ENCODE data around the gene PZP. TPM values are rescaled to one million over a fixed set of nuclear protein-coding genes. Genes with fewer than 3 reads are reported as not detected.

The PZP gene
- total RNA-seq, 1 donor from 2014 or later = not detected

- FAIRE-seq (no peak), DNase-seq (ENCODE audit: low read depth) (no peak)
- H3K36me3 ChIP-seq (ENCODE audit: insufficient read depth, low read length) = no peaks in the 10 kb centered on the region
- Mint-ChIP-seq H3K36me3 (ENCODE audit: low read depth, unreplicated experiment) (no peaks in the 10 kb centered on the region), H3K27ac (ENCODE audit: unreplicated experiment) (no peak overlapping the region), H3K4me3 (ENCODE audit: unreplicated experiment) (no peak overlapping the region), H3K27me3 (ENCODE audit: low read depth, unreplicated experiment) (no peaks in the 10 kb centered on the region), H3K9me3 (ENCODE audit: unreplicated experiment) (no peaks in the 10 kb centered on the region), H3K4me1 (ENCODE audit: low read depth, unreplicated experiment) (peaks cover 6% of the 10 kb centered on the region)
- H4K20me1 ChIP-seq (ENCODE audit: insufficient read depth, low read length) = no peaks in the 10 kb centered on the region
- H3K4me3 ChIP-seq (ENCODE audit: insufficient read depth, low read depth, low read length) = no peak overlapping the region
- H3K4me2 ChIP-seq (ENCODE audit: low read length) = no peak overlapping the region
- H3K9me3 ChIP-seq (ENCODE audit: insufficient read depth, low read depth, low read length) = no peaks in the 10 kb centered on the region
- no peaks in the 10 kb centered on the region for H3K79me2 ChIP-seq (ENCODE audit: insufficient read depth, low read length)
- H3K27ac ChIP-seq (ENCODE audit: low read depth, low read length) = no peak overlapping the region
- no peaks in the 10 kb centered on the region for H3K4me1 ChIP-seq (ENCODE audit: insufficient read depth, low read length)
- H3K27me3 ChIP-seq (ENCODE audit: insufficient read depth, low read length) = no peaks in the 10 kb centered on the region
- no peak for TF ChIP-seq CTCF (IDR thresholded peaks at IDR 0.05; ENCODE audit: insufficient read depth, low read depth, low read length)
- no peak for TF ChIP-seq EZH2 (IDR thresholded peaks at IDR 0.05; ENCODE audit: insufficient read depth, low read length)
- H3K9ac ChIP-seq (ENCODE audit: low read length) = no peak overlapping the region
- H2AFZ ChIP-seq (ENCODE audit: low read depth, low read length) = no peak overlapping the region
These were observed 86.0 kb downstream of the PZP start for GRCh38 chr12:9122091-9122609.

DNA sequence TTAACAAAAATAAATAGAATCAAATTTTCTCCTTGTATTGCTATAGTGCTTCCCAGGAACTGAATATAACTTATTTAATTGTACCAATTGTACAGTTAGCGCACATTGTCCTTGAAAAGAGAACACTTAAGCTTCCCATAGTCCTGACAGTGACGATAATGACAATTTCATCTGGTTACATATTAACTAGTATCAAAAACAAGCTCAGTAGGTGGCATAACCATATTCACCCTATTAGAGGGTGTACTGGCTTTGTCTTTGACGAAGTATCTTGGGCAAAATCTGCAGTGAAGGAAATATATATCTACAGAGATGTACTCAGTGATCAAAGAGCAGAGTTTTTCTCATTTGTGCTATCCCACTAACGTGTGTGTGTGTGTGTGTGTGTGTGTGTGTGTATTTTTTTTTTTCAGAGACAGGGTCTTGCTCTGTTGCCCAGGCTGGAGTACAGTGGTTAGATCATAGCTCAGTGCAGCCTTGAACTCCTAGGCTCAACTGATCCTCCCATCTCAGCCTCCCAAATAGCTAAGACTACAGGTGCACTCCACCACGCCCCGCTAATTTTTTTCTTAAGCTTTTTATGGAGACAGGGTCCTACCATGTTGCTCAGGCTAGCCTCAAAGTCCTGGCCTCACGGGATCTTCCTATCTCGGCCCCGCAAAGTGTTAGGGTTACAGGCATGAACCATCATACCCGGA, 87.6 kb downstream of the PZP start:
- Mint-ChIP-seq H3K4me3 (ENCODE audit: unreplicated experiment) (no peak overlapping the region), H3K36me3 (ENCODE audit: low read depth, unreplicated experiment) (no peaks in the 10 kb centered on the region), H3K9me3 (ENCODE audit: unreplicated experiment) (no peaks in the 10 kb centered on the region), H3K4me1 (ENCODE audit: low read depth, unreplicated experiment) (peaks cover 14% of the 10 kb centered on the region), H3K27ac (ENCODE audit: unreplicated experiment) (no peak overlapping the region), H3K27me3 (ENCODE audit: low read depth, unreplicated experiment) (no peaks in the 10 kb centered on the region)
- TF ChIP-seq CTCF (IDR thresholded peaks at IDR 0.05; ENCODE audit: insufficient read depth, low read depth, low read length) = no peak
- TF ChIP-seq EZH2 (IDR thresholded peaks at IDR 0.05; ENCODE audit: insufficient read depth, low read length) = no peak
- FAIRE-seq (no peak), DNase-seq (ENCODE audit: low read depth) (no peak)
- H3K4me3 ChIP-seq (ENCODE audit: insufficient read depth, low read depth, low read length) = no peak overlapping the region
- no peak overlapping the region for H2AFZ ChIP-seq (ENCODE audit: low read depth, low read length)
- H3K79me2 ChIP-seq (ENCODE audit: insufficient read depth, low read length) = no peaks in the 10 kb centered on the region
- no peak overlapping the region for H3K9ac ChIP-seq (ENCODE audit: low read length)
- H3K4me2 ChIP-seq (ENCODE audit: low read length) = no peak overlapping the region
- no peaks in the 10 kb centered on the region for H3K27me3 ChIP-seq (ENCODE audit: insufficient read depth, low read length)
- H3K27ac ChIP-seq (ENCODE audit: low read depth, low read length) = no peak overlapping the region
- no peaks in the 10 kb centered on the region for H4K20me1 ChIP-seq (ENCODE audit: insufficient read depth, low read length)
- no peaks in the 10 kb centered on the region for H3K4me1 ChIP-seq (ENCODE audit: insufficient read depth, low read length)
- H3K9me3 ChIP-seq (ENCODE audit: insufficient read depth, low read depth, low read length) = no peaks in the 10 kb centered on the region
- H3K36me3 ChIP-seq (ENCODE audit: insufficient read depth, low read length) = no peaks in the 10 kb centered on the region

DNA sequence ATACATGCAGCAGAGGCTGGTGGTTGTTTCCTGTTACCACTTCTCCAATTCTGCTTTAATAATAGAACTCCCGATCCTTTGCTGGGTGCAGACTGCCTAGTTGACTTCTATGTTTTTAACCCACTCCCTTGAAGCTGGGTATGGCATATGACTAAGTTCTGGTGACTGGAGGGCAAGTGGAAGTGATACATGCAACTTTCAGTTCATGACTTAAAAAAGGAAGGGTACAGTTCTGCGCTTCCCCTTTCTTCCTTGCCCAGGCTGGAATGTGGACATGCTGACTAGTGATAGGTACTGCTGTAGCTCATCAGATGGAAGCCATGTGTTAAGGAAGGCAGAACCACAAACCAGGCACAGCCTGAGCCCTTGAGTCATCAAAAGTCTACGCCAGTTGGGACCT, 90.0 kb downstream of the PZP start:
- H3K27ac ChIP-seq (ENCODE audit: low read depth, low read length) = no peak overlapping the region
- no peaks in the 10 kb centered on the region for H3K27me3 ChIP-seq (ENCODE audit: insufficient read depth, low read length)
- no peak overlapping the region for H3K4me3 Mint-ChIP-seq (ENCODE audit: unreplicated experiment)
- no peaks in the 10 kb centered on the region for H3K36me3 Mint-ChIP-seq (ENCODE audit: low read depth, unreplicated experiment)
- H3K4me1 ChIP-seq (ENCODE audit: insufficient read depth, low read length) = no peaks in the 10 kb centered on the region
- H3K4me2 ChIP-seq (ENCODE audit: low read length) = no peak overlapping the region
- FAIRE-seq = no peak
- TF ChIP-seq EZH2 (IDR thresholded peaks at IDR 0.05; ENCODE audit: insufficient read depth, low read length) (no peak), CTCF (IDR thresholded peaks at IDR 0.05; ENCODE audit: insufficient read depth, low read depth, low read length) (no peak)
- H4K20me1 ChIP-seq (ENCODE audit: insufficient read depth, low read length) = no peaks in the 10 kb centered on the region
- no peaks in the 10 kb centered on the region for H3K9me3 ChIP-seq (ENCODE audit: insufficient read depth, low read depth, low read length)
- H3K27ac Mint-ChIP-seq (ENCODE audit: unreplicated experiment) = no peak overlapping the region
- no peak overlapping the region for H2AFZ ChIP-seq (ENCODE audit: low read depth, low read length)
- no peak for DNase-seq (ENCODE audit: low read depth)
- H3K9me3 Mint-ChIP-seq (ENCODE audit: unreplicated experiment) = no peaks in the 10 kb centered on the region
- H3K9ac ChIP-seq (ENCODE audit: low read length) = no peak overlapping the region
- H3K4me3 ChIP-seq (ENCODE audit: insufficient read depth, low read depth, low read length) = no peak overlapping the region
- no peaks in the 10 kb centered on the region for H3K79me2 ChIP-seq (ENCODE audit: insufficient read depth, low read length)
- peaks cover 15% of the 10 kb centered on the region for H3K4me1 Mint-ChIP-seq (ENCODE audit: low read depth, unreplicated experiment)
- no peaks in the 10 kb centered on the region for H3K36me3 ChIP-seq (ENCODE audit: insufficient read depth, low read length)
- H3K27me3 Mint-ChIP-seq (ENCODE audit: low read depth, unreplicated experiment) = no peaks in the 10 kb centered on the region

All from astrocyte (in vitro differentiated cells and primary cell).